ENCODE results near the gene EFEMP2.
A peak's percentile ranks its signal among the peaks of the same experiment; 100 is the strongest.

EFEMP2 gene

DNA sequence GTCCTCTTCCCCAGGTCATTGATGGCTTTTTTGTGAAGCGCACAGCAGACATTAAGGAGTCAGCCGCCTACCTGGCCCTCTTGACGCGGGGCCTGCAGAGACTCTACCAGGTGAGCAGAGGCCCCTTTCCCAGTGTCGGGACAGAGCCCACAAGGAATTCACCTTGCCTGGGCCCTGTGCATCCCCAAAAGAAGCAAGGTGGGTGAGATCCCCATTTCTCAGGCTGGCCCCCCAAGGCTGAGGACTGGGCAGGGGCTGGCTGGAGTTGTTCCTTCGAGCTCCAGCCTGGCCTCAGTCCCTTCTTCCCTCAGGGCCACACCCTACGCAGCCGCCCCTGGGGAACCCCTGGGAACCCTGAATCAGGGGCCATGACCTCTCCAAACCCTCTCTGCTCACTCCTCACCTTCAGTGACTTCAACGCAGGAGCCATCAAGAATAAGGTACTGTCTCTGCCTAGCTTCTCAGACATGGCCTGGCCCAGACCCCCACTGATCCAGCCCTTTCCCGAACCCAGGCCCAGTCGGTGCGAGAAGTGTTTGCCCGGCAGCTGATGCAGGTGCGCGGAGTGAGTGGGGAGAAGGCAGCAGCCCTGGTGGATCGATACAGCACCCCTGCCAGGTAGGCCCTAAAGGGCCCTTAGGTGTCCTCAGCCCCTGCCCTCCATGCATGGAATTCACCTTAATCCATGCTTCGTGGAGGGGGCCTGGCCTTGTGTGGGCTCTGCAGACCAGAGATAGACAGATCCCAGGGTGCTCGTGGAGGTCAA, 7.7 kb downstream of the EFEMP2 start:
- DNase-seq = no peak

DNA sequence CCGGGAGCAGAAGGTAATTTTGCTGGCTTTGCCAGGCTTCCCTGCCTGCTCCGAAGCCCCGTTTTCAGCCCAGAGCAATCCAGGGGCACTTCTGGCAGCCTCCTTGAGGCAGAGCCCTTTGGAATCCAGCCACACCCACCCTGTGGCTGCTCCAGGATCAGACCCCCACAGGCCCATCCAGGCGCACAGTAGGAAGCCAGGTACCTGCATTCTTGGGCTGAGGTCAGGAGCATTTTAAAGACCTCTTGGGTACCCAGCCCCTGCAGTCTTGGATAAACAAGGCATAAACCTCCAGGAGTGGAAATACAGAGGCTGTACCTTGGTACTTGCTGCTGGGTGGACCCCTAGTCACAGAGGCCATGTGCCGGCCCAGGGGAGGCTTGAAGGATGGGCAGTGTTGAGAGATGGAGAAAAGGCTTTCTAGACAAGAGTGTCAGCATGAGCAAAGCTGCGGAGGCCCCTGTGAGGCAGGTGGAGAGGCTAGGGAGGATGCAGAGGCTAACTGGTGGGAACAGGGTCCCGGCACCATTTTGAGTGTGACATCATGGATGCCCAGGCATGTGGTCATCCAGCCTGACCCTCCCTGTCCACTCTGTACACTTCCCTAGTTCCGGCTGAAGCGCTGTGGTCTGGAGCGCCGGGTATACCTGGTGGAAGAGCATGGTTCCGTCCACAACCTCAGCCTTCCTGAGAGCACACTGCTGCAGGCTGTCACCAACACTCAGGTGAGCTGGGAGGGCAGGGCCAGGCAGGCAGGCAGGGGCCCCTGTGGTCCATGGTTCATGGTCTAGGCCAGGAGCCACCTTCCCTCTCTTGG, 8.5 kb downstream of the EFEMP2 start:
- no peak for DNase-seq

DNA sequence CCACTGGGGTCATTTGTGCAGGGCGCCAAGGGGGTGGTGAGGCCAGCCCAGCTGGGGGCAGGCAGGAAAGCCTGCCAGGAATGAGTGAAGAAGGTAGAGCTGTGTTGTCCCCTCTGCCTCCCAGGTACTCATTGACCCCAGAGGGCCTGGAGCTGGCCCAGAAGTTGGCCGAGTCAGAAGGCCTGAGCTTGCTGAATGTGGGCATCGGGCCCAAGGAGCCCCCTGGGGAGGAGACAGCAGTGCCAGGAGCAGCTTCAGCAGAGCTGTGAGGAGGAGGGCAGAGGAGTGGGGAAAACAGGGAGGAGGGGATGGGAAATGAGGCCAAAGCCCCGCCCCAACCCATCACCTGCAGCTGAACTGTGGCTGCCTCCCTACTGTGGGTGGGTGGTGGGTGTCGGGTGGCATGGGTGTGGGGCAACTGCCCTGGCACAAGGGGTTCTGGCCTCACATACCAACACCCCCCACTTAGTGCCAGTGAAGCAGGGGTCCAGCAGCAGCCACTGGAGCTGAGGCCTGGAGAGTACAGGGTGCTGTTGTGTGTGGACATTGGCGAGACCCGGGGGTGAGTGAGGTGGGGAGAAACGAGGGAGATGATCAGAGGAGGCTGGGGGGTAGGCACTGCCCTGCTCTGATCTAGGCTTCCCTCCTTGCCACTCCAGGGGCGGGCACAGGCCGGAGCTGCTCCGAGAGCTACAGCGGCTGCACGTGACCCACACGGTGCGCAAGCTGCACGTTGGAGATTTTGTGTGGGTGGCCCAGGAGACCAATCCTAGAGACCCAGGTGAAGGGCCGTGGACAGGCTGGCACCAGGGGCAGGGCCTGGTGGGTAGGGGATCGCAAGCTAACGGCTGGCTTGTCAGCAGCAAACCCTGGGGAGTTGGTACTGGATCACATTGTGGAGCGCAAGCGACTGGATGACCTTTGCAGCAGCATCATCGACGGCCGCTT, 9.4 kb downstream of the EFEMP2 start:
- DNase-seq = no peak

DNA sequence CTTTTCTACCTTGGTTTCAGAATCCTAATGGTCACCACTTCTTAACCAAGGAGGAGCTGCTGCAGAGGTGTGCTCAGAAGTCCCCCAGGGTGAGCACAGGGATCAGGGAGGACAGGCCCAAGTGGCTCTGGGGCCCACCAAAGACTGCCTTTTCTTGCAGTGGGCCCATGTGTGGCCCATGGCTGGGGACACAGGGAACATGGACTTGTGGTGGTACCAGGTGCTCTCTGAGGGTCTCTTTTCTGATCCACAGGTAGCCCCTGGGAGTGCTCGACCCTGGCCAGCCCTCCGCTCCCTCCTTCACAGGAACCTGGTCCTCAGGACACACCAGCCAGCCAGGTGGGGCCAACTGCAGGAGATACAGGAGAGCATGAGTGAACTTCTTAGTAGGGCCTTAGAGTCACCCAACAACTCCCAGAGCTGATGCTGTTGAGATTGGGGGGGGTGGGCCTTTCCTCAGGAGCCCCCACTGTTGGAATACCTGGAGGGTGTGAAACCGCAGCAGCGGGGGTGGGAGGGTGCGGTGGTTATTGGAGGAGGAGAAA, 10.3 kb downstream of the EFEMP2 start:
- no peak for DNase-seq

DNA sequence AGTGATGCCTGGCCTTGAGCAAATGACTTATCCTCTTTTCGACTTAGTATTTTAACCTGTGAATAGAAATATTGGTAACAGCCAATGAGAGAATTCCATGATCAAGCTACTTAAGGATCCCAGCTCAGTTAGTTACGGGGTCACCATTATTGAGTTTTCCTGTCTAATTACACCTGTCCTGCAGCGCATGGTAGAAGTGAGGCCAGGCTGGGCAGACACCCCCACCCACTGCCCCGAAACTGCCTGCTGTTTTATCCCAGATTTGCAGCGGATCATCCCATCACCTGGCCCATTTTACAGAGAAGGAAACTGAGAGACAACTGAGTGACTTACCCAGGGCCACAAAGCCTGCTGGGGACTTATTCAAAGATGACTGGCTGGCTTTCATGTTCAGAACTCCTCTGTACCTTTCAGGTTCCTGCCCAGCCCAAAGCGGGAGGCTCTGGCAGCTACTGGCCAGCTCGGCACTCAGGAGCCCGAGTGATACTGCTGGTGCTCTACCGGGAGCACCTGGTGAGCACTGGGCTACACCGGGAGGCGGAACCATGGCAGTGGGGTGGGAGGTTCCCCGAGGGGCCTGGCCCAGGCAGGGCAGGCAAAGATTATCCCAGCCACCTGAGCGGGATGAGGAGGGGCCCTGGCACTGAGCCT, 10.9 kb downstream of the EFEMP2 start:
- DNase-seq = no peak

DNA sequence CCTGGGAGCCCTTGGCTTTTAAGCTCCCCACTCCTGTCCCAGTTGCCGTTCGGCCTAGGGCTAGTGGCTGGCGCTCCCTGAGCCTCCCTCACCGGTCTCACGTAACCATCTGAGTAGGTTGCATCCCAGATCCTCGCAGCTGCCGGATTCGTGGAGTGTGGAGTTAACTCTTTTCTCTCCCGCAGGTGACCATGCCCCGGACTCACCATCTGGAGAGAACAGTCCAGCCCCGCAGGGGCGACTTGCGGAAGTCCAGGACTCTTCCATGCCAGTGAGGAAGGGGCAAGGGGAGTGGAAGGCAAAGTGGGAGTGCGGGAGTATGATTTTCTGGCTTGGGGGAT, 11.5 kb downstream of the EFEMP2 start:
- no peak for DNase-seq

DNA sequence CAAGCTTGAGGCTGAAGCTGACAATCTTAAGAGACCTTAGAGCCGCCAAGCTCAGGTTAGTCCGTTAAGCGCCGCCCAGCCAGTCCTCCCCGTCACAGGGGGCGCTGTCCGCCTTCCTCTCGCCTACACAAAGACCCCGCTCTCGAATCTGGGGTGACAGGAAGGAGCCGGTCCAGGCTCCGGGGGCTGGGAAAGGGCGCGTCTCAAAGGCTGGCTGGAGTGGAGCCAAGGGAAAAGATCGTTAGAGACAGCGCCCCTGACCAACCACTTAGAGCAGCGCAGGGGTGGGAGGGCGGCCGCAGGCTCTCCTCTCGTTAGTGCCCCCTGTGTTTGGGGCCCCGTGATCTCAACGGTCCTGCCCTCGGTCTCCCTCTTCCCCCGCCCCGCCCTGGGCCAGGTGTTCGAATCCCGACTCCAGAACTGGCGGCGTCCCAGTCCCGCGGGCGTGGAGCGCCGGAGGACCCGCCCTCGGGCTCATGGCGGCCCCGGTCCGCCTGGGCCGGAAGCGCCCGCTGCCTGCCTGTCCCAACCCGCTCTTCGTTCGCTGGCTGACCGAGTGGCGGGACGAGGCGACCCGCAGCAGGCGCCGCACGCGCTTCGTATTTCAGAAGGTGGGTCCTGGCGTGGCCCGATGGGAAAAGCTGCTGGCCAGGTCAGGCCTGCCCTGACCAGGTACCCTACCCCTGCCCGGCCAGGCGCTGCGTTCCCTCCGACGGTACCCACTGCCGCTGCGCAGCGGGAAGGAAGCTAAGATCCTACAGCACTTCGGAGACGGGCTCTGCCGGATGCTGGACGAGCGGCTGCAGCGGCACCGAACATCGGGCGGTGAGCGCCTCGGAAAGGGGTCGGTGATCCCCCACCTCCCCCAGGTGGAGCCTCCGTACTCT, 12.1 kb downstream of the EFEMP2 start, which contains the start of gene MUS81:
Gene MUS81, plus strand, starts transcription at position 156 of the 887 bp plus-strand sequence. Its CDS starts 321 bp downstream, at position 477.
- peak; percentile 88 for DNase-seq

DNA sequence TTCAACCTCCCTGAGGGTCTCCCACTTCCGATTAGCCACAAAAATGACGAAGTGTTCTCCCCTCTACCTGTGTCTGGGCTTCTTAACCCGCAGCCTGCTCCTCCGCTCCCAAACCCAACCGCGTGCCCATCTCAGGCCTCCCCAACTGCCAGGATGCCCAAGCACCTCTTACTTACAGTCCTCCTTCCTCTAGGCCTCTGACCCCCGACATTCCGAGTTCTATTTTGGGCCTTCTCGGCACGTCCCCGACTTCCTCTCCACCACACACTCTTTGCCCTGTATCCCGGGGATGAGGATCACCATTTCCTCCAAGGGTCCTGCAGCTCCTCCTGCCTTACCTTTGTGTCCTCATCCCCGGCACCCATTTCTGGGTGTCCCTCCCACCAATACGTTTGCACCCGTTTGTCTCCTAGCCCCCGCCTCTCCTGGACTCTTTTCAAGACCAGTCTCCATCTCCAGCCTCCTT, 12.8 kb downstream of the EFEMP2 start:
- DNase-seq = no peak

DNA sequence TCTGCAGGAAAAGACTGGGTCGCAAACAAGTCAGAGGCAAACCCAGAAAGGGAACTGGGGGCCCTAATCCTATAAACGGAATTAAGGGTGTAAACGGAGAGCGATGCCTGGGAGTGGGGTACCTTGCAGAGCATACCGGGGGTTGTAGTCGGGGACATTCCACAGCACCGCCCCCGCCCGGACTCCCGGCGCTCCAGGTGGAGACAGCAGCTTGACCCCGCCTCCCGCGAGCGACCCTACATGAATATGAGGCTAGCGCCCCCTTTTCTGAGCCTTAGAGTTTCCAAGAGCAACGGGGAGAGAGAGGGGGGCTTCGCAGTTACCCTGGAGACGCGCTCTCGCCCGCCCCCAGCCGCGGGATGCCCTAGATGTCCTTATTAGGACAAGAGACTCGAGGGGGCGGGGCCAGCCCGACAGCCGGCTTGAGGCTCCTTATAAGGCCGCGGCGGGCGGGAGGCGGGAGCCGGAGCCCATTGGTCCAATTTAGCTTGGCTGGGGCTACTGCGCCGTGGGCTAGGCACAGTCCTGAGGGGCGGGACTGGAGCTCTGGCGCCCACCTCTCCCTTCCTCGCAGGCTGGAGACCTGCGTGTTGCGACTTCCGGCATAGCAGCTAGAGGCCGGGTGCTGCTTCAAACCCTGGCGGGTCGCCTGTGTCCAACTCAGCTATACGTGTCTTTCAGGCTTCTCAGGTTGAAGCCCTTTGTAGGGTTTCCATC, 13.3 kb downstream of the EFEMP2 start:
- DNase-seq = peak; percentile 98

DNA sequence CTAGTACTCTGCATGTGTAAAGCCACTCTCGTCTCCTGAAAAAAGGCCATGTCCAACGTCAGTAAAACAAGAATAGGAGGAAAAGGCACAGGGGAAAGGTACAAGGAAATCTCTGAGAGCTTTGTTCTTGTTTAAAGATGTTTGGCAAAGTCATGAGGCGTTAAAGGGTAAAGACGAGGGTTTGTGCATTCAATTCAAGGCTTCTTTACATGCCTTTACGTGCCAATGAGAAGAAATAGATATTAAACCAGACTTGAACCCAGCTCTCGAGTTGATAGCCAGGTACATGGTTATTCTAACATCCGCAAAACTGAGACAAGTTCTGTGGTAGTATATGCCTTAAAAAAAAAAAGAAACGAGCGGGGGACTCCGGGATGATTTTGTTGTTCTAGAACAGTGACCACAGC, 13.9 kb downstream of the EFEMP2 start:
- DNase-seq = no peak

DNA sequence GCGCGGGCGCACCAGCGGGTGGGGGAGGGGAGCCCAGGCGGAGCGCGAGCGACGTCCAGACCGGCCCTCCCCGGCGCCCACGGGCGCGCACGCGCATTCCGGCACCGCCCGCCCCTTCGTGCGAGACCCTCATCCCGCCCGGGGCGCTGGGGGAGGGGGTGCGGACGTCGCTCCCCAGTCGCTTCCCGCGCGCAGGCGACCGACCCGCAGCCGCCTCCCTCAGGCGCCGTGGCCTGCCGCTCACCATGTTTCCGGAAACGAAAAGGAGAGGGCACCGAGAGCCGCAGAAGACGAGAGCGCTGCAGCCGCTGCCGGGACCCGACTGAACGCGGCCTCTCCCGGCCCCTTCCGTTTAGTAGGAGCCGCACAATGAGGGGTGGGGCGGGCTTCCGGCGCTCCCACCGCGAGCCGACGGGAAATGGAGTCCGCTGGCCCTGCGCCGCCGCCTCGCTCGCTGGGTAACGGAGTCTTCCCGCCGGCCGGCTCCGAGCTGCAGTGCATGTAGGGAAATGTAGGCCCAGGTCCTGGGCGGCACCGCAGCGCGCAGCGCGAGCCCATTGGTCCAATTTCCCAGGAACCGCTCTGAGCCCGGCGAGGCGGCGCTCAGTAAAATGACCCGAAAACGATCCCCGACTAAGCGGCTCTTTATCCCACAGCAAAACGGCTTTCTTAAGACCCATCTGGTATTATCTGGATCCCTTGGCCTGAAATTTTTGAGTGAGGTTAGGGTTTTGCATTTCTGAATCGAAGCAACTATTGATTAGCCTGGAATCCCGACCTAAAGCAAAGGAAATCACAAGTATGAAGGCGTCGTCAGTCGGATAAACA, 14.5 kb downstream of the EFEMP2 start, which contains the start of gene CFL1:
Gene CFL1, minus strand, starts transcription at position 328 of the 828 bp plus-strand sequence. Its CDS starts 81 bp downstream, at position 247.
- DNase-seq = peak; percentile 91

DNA sequence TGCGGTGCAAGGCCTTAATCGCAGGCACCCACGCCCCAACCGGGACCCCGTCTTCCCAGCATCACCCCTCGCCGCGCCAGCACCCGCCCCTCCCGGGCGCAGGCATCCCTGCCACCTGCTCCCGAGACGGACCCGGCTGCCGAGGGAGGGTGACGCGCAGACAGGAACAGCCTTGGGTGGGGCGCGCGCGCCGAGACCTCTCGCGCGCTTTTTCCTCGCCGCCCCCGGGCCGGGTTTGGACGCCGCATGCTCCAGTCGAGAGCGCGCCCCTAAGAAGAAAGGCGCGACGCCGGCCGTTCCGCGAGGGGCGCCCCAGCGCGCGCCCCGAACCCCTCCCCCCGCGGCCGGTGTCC, 15.1 kb downstream of the EFEMP2 start:
- DNase-seq = no peak

DNA sequence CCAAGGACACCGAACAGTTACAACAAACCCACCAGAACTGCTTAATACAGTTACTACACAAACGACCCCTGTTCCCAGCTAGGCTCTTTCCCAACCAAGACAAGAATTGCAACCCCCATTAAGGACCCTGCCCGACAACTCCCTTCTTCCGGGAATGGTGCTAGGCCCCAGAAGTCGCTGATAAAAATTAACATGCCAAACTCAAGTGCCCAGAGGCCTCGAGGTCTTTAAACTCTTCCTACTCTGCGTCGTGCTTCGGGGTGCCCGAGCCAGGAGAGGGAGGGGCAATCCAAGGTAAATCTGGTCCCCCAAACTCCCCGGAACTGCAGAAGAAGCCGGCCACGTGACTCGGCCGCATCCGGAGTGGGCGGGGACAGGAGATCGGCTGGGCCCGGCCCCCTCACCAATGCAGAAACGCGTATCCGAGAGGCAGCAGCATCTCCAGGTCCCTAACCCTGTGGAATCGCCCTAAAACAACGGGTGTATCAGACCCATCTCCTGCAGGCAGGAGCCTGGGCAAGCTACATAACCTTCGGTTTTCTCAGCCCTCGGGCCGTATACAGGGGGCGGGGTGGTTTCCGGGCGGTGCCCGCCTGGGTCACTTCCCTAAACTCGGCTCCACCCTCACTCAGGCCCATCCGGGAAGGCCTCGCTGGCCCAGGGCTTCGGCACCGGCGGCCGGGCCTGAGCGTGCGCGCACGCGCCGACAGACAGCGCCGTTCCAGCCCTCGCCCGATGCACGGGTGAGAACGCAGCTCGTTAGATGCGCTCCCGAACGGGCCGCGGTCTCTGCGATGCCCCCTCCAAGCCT, 15.7 kb downstream of the EFEMP2 start:
- peak; percentile 52 for DNase-seq

DNA sequence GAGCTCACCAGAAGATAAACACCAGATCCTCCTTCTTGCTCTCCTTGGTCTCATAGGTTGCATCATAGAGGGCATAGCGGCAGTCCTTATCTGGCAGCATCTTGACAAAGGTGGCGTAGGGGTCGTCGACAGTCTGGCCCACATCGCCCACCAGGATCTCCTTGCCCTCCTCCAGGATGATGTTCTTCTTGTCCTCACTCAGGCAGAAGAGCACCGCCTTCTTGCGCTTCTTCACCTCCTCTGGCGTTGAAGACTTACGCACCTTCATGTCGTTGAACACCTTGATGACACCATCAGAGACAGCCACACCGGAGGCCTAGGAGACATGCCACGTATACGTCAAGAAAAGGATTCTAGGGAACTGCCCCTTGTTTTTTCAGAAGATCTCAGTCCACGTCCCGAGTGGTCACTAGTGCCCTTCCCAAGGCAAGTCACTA, 16.7 kb downstream of the EFEMP2 start:
- no peak for DNase-seq

DNA sequence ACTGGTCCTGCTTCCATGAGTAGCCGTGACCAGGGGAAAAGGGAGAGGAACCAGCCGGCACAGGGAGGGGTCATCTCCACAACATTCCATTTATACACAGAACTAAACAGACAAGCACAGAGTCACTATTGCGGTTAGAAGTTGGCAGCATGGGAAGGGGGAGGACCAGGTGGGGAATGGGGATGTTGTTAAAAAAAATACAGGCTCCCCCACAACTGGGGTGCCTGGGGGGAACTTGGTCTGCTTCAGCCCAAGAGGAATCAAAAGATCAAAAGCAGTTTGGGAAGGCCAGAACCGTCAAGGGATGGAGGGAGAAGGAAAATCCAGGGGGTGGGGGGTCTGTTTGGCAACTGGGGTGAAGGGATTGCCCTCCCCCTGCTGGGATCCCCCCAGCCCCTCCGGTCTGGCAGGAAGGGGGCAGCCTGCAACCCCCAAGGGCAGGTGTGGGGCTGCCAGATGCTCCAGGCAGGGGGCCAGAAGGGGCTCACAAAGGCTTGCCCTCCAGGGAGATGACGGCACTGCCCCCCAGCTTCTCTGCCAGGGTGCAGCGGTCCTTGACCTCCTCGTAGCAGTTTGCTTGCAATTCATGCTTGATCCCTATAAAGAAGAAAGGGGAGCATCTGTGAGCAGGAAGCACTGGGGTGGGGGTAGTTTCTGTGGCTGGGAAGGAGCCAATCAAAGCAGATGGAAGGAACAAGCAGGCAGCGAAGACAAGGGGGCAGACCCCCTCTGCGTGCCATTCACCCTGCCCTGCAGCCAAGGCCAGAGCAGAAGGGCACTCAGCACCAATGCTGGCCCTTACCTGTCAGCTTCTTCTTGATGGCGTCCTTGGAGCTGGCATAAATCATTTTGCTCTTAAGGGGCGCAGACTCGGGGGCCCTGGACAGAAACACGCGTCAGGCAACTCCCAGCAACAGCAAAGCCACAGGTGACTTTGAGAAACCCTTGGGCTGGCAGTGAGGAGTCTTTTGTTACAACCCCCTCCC, 17.5 kb downstream of the EFEMP2 start:
- DNase-seq = no peak

DNA sequence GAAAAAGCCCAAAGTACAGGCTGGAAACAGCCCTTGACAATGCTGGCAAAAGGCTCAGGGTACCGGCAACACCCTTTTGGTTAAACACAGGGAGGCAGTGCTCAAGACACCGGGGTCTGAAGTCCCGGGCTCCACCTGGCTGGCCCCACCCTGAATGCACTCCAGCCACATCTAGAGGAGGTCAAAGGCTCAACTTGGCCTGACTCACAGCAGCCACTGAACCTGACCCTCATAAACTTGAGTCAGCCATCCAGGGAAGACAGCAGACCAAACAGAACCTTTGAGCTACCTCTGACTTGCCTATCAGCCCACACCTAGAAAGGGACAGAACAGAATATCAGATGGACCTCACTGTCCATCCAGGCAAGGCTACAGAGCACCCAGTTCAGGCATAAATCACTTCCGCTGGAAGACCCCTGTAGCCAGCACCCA, 18.4 kb downstream of the EFEMP2 start:
- no peak for DNase-seq

Measured in NCI-H1048 (cell line).